Posterior vena cava (tissue), 2 donors: ENCODE results near the gene DDRGK1. TPM values are rescaled to one million over a fixed set of nuclear protein-coding genes. Genes with fewer than 3 reads are reported as not detected.

Experiments
- DNase-seq: peaks from one replicate; pipeline ENCODE4 v3.0.0-alpha.2; 2020; ENCODE audit warnings: low spot score
- intact Hi-C, 2 donors: fragments of 100-400 bp; cut with DNase I; formaldehyde crosslinking; loops; one replicate each; pipeline versions ENCODE4 v1.14.1 to v1.14.2; 2022 to 2023
- long read RNA-seq, 2 donors: library from polyadenylated mRNA; unstranded; transcript quantifications; one replicate each; pipeline ENCODE4 v2.0.0, GENCODE V29; 2020 to 2021
- total RNA-seq, 2 donors: library from RNA; stranded (reverse); fragmentation: NEBNext Ultra II Directional; extraction: Animal tissue kit (Norgen Biotek cat#: 25700); gene quantifications; one replicate each; pipeline ENCODE4 v1.2.1, GENCODE V29; 2021
- donor health status: DM: yes; HTN: yes; CAD: no.
- donor health status: DM: yes; HTN: yes; CAD: no.

Gene DDRGK1
- 10 to 100 TPM; 38.3 to 38.6 TPM for total RNA-seq
- long read RNA-seq, donor 1, transcript DDRGK1-201 (9 exons, 1,306 nt), result major isoform, 19 of 24 reads
- long read RNA-seq, donor 1, partial matches to known transcripts, result 1 of 24 reads
- long read RNA-seq, donor 1, other reads (novel, unspliced or antisense), result 4 of 24 reads
- long read RNA-seq, donor 2, transcript DDRGK1-201 (9 exons, 1,306 nt), result major isoform, 126 of 164 reads
- long read RNA-seq, donor 2, partial matches to known transcripts, result 8 of 164 reads
- long read RNA-seq, donor 2, other reads (novel, unspliced or antisense), result 29 of 164 reads

DNA sequence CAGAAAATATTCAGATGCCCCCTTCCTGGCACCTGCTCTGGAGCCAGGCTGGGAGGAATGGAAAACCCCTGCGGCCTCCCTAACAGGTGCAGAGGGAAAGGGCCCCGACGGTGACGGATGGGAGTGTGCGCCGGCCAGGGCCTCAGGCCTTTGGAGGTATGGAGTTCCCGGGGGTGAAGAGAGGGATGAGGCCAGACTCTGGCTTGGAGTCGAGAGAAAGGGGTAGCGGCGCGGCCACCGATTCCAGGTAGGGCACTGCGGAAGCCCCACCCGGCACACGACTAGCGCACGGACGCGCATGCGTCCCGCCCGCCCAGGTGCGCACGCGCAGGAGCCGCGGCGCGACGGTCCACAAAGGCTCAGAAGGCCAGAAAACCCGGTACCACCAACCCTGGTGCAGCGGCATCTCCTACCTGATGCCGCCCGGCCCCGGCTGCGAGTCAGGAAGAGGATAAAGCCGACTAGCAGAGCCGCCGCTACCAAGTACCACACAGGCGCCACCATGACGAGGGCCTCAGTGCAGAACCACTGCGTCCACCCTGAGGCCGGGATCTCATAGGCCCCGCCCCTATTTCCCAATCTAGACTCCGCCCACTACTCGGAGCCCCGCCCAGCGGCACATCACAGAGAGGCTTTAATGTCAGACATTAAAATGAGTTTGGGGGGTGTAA is at the start of gene DDRGK1:
Gene DDRGK1, minus strand, starts transcription at position 559 of the 671 bp plus-strand sequence. Its CDS starts 55 bp downstream, at position 504.
- intact Hi-C loops, result no loop called here
- peak; percentile 95 for DNase-seq

- intact Hi-C loops, result no loop called here
- no peak for DNase-seq
Measured at GRCh38 chr20:3251806-3252205, 47.3 kb upstream of the DDRGK1 start.

GRCh38 chr20:3250091-3250504 is 45.6 kb upstream of the DDRGK1 start:
- intact Hi-C loops, result no loop called here
- no peak for DNase-seq

GRCh38 chr20:3248993-3249347 is 44.5 kb upstream of the DDRGK1 start:
- intact Hi-C loops, result no loop called here

DNA sequence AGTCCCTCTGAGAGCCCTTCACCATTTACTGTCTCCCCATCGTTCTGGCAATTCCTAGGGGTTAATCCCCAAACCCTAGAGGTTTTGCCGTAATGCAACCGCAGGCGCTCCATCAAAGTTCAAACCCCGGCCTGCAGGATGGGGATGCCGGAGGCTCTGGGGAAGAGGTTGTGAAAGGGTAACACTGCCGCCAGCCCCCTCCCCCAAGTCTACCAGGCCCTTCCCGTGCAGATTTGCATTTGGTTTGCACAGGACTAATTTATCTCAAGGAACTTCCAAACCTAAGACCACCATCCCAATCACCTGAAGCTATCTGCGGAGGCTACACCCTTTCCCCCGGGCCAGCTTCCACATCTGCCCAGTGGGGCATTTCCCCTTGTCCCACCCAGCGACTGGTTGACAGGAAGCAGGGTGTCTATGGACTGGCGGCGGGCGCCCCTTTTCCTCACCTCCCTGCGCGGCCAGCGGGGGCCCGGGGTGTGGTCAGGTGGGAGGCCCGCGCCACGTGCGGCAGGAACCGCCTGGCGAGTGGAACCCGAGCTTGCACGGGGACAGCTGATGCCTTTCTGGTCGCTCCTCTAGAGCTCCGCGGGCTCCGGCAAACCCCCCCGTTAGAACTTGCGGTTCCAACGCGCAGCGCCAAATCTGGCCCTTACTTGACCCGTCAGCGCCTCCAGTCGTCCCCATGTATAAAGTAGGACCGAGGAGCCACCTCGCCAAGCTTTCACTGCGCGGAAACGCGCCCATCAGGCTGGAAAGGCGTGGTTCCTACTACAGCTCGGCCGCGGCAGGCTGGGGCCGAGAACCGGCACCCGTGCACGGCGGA is 43.9 kb upstream of the DDRGK1 start:
- intact Hi-C loops, result no loop called here

More at GRCh38 chr20:3248993-3249347, 44.5 kb upstream of the DDRGK1 start:
- no peak for DNase-seq

GRCh38 chr20:3247638-3248037 is 43.2 kb upstream of the DDRGK1 start:
- DNase-seq, result no peak
- intact Hi-C loops, result no loop called here

More for the DNA sequence above, 43.9 kb upstream of the DDRGK1 start:
- DNase-seq, result peak; percentile 87

GRCh38 chr20:3246682-3247081 is 42.2 kb upstream of the DDRGK1 start:
- no peak for DNase-seq
- intact Hi-C loops, result no loop called here

GRCh38 chr20:3245711-3246110 is 41.2 kb upstream of the DDRGK1 start:
- intact Hi-C loops, result no loop called here
- DNase-seq, result no peak

DNA sequence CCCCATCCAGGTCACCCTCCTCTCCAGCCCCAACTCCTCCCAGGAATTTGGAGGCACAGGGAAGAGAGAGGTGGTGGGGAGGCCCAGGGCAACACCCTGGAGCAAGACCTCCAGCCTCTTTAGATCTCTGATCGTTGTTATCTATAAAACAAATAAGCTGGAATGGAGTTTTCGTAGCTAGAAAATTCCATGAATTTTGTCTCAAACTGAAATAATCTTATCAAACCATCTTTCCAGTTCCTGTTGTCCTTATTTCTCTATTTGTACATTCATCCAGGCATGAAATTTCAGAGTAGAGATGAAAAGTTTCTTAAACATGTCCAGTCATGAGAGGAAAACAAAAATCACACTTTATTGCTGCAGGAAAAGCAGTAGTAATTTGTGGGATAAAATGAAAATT is 40.7 kb upstream of the DDRGK1 start:
- DNase-seq, result no peak
- intact Hi-C loops, result no loop called here

DNA sequence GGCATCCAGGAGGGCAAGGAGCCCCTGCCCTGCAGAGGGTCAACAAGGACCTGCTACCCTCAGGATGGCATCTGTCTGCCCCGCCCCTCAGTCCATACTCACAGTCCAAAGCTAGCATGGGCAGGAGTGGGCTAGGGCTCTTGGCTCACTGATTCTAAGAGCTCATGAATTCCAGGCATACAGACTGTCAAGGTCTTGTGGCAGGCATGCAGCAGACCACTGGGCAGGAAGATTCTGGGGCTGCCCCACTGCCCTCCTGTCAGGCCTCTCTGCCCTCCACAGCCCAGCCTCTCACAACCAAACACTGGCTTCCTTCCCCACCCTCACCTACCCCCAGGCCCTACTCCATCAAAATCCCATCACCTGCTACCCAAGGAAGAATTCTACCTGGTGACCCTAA is 40.1 kb upstream of the DDRGK1 start:
- no peak for DNase-seq
- intact Hi-C loops, result no loop called here

- no peak for DNase-seq
- intact Hi-C loops, result no loop called here
Measured at GRCh38 chr20:3243718-3244358, 39.4 kb upstream of the DDRGK1 start.

- intact Hi-C loops, result no loop called here
- DNase-seq, result no peak
Measured at GRCh38 chr20:3242172-3242692, 37.8 kb upstream of the DDRGK1 start.

- no peak for DNase-seq
- intact Hi-C loops, result no loop called here
Measured at GRCh38 chr20:3240776-3241363, 36.4 kb upstream of the DDRGK1 start.

GRCh38 chr20:3239867-3240775 is 35.6 kb upstream of the DDRGK1 start:
- DNase-seq, result no peak
- intact Hi-C loops, result no loop called here

GRCh38 chr20:3239026-3239866 is 34.8 kb upstream of the DDRGK1 start, which contains the start of gene SLC4A11:
SLC4A11 (minus strand) TSS chr20:3239190; CDS start chr20:3239137, 53 bp downstream.
- intact Hi-C loops, result no loop called here
- no peak for DNase-seq

GRCh38 chr20:3238616-3239025 is 34.1 kb upstream of the DDRGK1 start:
- intact Hi-C loops, result no loop called here
- no peak for DNase-seq

GRCh38 chr20:3237958-3238615 is 33.6 kb upstream of the DDRGK1 start:
- DNase-seq, result no peak
- intact Hi-C loops, result no loop called here
